Measurements from ENCODE around the gene SLC7A7.
"Not testable (repeated sequence)": the region's sequence is repeated elsewhere in the genome, so short reads cannot be mapped to it uniquely, and the experiment has no call there.

SLC7A7 gene

DNA sequence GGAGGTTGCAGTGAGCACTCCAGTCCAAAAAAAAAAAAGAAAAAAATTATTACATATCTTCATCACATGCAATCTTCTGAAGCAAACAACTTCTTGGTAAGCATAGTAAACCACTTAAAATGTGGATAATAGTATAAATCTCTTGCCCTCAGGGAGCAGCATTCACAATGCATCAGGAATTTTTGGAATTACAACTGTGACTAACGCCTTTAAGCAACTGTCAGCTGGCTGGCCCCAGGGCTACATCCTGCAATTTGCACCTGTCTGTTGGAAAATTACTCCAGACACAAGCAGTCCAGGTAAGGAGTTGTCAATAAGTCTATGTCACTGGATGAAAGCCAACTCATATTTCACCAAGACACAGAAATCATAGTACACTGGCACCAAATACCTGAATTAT lies 5.5 kb upstream of the SLC7A7 start:
- DNase-seq, result no peak

GRCh38 chr14:22819151-22819988 lies 4.1 kb upstream of the SLC7A7 start:
- DNase-seq, result peak; percentile 55

- DNase-seq, result no peak
These were observed 862 bp downstream of the SLC7A7 start for GRCh38 chr14:22814373-22814772.

GRCh38 chr14:22813145-22813544 lies 2.1 kb downstream of the SLC7A7 start:
- no peak for DNase-seq

DNA sequence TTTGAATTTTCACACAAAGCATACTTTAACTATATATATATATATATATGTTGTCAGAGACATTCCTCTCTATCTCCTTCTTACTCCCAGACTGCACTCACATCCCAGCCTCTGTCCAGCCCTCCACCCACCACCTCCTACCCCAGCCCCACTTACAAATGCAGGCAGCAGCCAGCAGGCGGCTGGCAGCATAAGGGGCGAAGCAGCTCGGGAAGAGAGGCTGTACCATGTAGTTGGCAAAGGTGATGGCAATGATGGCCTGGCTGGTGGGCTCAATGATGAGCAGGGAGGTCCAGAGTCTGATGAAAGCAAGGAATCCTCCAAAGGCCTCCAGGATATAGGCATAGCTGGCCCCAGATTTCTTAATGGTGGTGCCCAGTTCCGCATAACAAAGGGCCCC lies 2.5 kb downstream of the SLC7A7 start:
- no peak for DNase-seq

DNA sequence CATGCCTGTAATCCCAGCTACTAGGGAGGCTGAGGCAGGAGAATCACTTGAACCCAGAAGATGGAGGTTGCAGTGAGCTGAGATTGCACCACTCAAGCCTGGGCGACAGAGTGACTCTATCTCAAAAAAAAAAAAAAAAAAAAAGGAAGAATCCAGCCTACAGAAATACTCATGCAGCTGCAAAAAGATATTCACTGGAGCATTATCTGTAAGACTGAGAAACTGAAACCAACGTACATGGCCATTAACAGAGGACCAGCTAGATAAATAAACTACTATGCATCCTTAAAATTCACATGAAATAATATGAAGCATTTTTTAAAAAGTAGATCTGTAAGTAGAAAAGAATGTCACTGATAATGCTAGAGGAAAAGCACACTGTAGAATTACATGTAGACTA lies 3.5 kb downstream of the SLC7A7 start:
- DNase-seq, result no peak

DNA sequence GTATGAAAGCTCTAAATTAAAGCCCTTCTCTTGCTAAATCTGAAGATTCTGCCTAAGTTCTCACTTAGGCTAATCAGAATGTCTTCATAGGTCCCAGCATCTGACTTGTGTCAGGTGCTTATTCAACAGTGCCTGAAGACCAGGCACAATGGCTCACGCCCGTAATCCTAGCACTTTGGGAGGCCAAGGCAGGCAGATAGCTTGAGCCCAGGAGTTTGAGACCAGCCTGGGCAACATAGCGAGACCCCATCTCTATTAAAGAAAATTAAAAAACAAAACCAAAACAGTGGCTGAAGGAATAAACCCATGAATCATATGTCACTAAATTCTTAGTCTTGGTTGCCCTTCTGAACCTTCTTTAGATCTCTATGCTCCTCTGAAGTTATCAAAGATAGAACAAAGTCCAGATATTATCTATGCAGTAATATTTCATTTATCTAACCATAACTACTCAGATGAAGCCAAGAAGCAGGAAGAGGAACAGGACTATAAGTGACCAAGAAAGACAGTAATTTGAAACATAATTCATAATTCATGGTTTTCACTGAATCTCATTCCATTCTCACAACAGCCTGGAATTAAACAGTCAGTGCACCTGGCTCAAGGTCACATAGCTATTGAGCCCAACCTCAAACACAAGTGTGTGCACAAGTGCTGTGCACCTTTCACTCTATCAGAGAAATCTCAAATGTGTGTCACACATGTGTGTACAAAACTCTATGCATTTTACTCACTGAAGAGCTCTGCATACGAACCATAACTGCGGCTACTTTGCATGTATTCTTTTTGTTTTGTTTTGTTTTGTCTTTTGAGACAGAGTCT lies 6.6 kb downstream of the SLC7A7 start:
- DNase-seq, result no peak

DNA sequence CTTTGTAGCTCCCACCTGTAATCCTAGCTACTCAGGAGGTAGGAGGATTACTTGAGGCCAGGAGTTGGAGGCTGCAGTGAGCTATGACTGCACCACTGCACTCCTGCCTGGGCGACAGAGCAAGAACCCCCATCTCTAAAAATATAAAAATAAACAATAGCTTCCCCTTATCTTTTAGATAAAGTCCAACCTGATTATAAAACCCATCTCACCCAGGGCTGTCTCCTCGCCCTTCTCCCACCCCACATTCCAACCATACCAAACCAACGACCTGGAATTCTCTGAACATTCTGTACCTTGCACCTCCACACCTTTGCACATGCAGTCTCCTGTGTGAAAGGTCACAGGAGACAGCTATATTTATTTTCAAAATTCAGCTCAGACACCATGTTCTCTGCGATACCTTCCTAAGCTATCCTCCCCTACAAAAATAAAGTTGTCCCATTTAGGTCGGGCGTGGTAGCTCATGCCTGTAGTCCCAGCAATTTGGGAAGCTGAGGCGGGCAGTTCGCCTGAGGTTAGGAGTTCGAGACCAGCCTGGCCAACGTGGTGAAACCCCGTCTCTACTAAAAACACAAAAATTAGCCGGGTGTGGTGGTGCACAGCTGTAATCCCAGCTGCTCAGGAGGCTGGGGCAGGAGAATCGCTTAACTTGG lies 7.7 kb downstream of the SLC7A7 start:
- no peak for DNase-seq

- not testable (repeated sequence) for DNase-seq
These were observed 10.0 kb downstream of the SLC7A7 start for GRCh38 chr14:22805235-22805634.

DNA sequence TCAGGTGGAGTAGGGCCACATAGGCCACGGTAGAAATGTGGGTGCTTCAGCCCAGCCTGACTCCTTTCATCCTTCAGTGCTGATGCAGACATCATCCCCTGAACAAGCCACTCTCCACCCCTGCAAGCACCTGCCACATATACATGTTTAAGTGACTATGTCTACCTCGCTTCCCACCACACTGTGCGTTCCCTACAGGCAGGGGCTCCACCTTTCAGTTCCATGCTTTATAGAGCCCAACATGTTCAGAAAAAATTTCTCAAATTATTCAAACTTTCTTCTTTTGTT lies 11.6 kb downstream of the SLC7A7 start:
- DNase-seq, result no peak

DNA sequence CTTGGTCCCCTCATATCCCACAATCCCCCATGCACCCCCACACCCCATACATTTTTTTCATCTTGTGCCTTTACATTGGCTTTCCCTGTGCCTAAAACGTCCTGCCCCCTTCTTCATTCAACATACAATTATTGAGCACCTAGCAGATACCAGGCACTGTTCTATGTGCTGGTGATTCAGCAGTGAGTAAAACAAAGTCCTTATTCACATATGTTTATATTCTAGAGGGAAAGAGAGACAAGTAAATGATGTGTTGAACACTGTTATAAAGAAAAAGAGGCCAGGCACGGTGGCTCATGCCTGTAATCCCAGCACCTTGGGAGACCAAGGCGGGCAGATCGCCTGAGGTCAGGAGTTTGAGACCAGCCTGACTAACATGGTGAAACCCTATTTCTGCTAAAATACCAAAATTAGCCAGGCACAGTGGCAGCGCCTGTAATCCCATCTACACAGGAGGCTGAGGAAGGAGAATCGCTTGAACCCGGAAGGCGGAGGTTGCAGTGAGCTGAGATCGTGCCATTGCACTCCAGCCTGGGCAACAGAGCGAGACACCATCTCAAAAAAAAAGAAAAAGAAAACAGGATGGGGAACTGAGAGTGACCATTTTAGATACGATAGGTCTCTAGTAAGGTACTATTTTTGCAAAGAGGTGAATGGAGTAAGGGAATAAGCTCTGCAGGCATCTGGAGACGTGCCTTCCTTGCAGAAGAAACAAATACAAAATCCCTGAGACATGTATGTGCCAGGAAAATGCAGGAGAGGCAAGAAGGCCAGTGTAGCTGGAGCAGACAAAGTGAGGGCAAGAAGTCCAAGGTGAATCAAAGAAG lies 12.2 kb downstream of the SLC7A7 start:
- no peak for DNase-seq

- DNase-seq, result no peak
These were observed 13.5 kb downstream of the SLC7A7 start for GRCh38 chr14:22801716-22802115.

GRCh38 chr14:22800346-22800745 lies 14.9 kb downstream of the SLC7A7 start:
- no peak for DNase-seq

- DNase-seq, result no peak
These were observed 16.7 kb downstream of the SLC7A7 start for GRCh38 chr14:22798528-22798927.

DNA sequence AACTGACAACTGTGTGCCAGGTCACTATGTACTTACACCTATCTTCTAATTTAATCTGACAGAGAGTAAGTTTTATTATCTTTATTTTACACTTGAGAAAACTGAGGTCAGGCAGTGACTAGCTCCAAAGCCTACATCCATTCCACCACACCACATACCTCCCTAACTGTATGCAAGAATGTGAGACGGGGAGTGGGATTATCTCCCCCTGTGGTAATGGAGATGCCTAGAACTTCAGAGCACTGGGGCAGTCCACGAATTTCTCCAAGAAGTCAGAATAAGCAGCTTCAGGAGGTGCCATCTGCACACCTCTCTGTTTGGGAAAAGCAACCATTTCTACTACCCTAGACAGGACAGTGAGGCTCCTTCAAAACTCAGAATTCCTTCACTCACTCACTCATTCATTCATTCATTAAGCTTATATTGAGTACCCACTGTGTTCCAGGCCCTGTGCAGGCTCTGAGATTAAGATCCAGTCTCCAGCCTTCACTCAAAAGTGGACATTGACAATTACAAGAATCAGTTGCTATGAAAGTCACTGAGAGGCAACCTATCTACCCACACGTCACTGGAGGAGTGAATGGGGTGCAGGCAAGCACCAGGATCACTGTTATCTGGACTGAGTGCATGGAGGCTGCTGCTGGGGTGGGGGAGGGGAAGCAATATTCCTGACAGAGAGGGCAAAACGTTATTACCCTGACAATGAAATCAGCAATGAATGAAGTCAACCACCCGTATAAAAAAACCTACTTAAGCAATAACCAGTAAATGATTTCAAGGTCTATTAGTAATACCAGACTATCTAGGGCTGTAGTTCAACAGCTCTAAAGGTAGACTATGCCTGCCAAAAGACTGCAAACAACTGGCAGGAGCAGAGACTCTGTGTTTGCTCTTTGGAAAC lies 18.0 kb downstream of the SLC7A7 start:
- no peak for DNase-seq

GRCh38 chr14:22796087-22796707 lies 19.0 kb downstream of the SLC7A7 start:
- no peak for DNase-seq

GRCh38 chr14:22794551-22794951 lies 20.7 kb downstream of the SLC7A7 start:
- DNase-seq, result no peak

- DNase-seq, result no peak
These were observed 21.3 kb downstream of the SLC7A7 start for GRCh38 chr14:22793976-22794375.

- not testable (repeated sequence) for DNase-seq
These were observed 21.7 kb downstream of the SLC7A7 start for GRCh38 chr14:22793550-22793949.

- DNase-seq, result no peak
These were observed 23.1 kb downstream of the SLC7A7 start for GRCh38 chr14:22792158-22792557.

DNA sequence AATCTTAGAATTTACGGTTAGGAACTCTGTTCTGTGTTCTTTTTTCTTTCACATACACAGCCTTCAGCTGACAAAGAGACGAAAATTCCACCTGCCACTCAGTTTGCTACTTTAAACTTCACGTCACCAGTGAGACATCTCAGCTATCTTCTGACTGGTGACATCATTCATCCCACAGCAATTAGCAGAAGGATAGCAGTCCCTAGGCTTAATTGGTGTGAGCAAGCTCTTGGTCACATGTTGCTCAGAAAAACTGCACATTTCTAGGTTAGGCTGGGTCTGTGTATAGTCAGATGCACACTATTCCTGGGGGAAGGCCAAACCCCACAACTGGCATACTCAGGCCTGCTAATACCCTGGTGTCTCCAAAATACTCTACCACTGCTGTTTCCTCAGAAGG lies 23.9 kb downstream of the SLC7A7 start:
- DNase-seq, result no peak

Measured in NCI-H2171 treated with DMSO at 0.1 percent for 48 hours (cell line).